GM19043 (cell line): ENCODE data around the gene ZNF835.
"Not testable (repeated sequence)": the region's sequence is repeated elsewhere in the genome, so short reads cannot be mapped to it uniquely, and the experiment has no call there.

Experiments
- ATAC-seq: cut with Tn5 transposase; IDR thresholded peaks from one replicate; pipeline ENCODE4 v1.9.1; 2021; ENCODE audit warnings: low read depth; ENCODE audit not compliant: unreplicated experiment

The ZNF835 gene

GRCh38 chr19:56671613-56671994 lies at the start of gene ZNF835:
TSS of gene ZNF835 (minus strand) at chr19:56671757. CDS start at chr19:56665198, 6,559 bp downstream.
- no peak for ATAC-seq

- ATAC-seq, result no peak
These were observed 48.7 kb upstream of the ZNF835 start for GRCh38 chr19:56720281-56720680.

GRCh38 chr19:56718231-56718630 lies 46.7 kb upstream of the ZNF835 start:
- ATAC-seq, result no peak

- ATAC-seq, result no peak
These were observed 41.2 kb upstream of the ZNF835 start for GRCh38 chr19:56712611-56713276.

- ATAC-seq, result no peak
These were observed 38.9 kb upstream of the ZNF835 start for GRCh38 chr19:56710437-56710836.

GRCh38 chr19:56707821-56708220 lies 36.3 kb upstream of the ZNF835 start:
- ATAC-seq, result no peak

GRCh38 chr19:56705939-56706338 lies 34.4 kb upstream of the ZNF835 start:
- no peak for ATAC-seq

GRCh38 chr19:56701895-56702294 lies 30.3 kb upstream of the ZNF835 start:
- no peak for ATAC-seq

GRCh38 chr19:56699552-56699951 lies 28.0 kb upstream of the ZNF835 start:
- no peak for ATAC-seq

- ATAC-seq, result no peak
These were observed 20.8 kb upstream of the ZNF835 start for GRCh38 chr19:56692206-56692895.

- no peak for ATAC-seq
These were observed 19.1 kb upstream of the ZNF835 start for GRCh38 chr19:56690670-56691069.

GRCh38 chr19:56689198-56689597 lies 17.6 kb upstream of the ZNF835 start:
- no peak for ATAC-seq

- ATAC-seq, result no peak
These were observed 15.5 kb upstream of the ZNF835 start for GRCh38 chr19:56687031-56687430.

- ATAC-seq, result no peak
These were observed 11.6 kb upstream of the ZNF835 start for GRCh38 chr19:56683116-56683515.

- no peak for ATAC-seq
These were observed 10.1 kb upstream of the ZNF835 start for GRCh38 chr19:56681702-56682101.

GRCh38 chr19:56678205-56678604 lies 6.6 kb upstream of the ZNF835 start:
- no peak for ATAC-seq

GRCh38 chr19:56672610-56673009 lies 1.1 kb upstream of the ZNF835 start:
- not testable (repeated sequence) for ATAC-seq

GRCh38 chr19:56670961-56671612 lies 470 bp downstream of the ZNF835 start:
- ATAC-seq, result no peak

- ATAC-seq, result no peak
These were observed 1.1 kb downstream of the ZNF835 start for GRCh38 chr19:56670401-56670960.

GRCh38 chr19:56668676-56669075 lies 2.9 kb downstream of the ZNF835 start:
- ATAC-seq, result no peak

- no peak for ATAC-seq
These were observed 4.2 kb downstream of the ZNF835 start for GRCh38 chr19:56667311-56667870.
